ENCODE results near the gene PAX2.

Gene PAX2

GRCh38 chr10:100869399-100869798, 124.0 kb downstream of the PAX2 start:
- H3F3A ChIP-seq (ENCODE audit: insufficient read depth, low read length), result no peaks in the 10 kb centered on the region
- no peak overlapping the region for H3K4me2 ChIP-seq (ENCODE audit: low read depth, low read length)
- no peak for TF ChIP-seq EZH2 (optimal IDR thresholded peaks at IDR 0.05; ENCODE audit: low read depth, low read length)
- TF ChIP-seq CTCF (IDR thresholded peaks at IDR 0.05; ENCODE audit: low read length), result no peak
- TF ChIP-seq EZH2phosphoT487 (IDR thresholded peaks at IDR 0.05; ENCODE audit: low read length), result no peak
- no peaks in the 10 kb centered on the region for H3K79me2 ChIP-seq (ENCODE audit: low read length)
- DNase-seq, result no peak
- H3K27ac ChIP-seq (ENCODE audit: low read length), result no peak overlapping the region
- no peak overlapping the region for H3K9ac ChIP-seq (ENCODE audit: low read length)
- no peaks in the 10 kb centered on the region for H3K36me3 ChIP-seq (replicated peaks; ENCODE audit: insufficient read depth, low read length)
- no peaks in the 10 kb centered on the region for H3K4me1 ChIP-seq (ENCODE audit: low read length)
- no peaks in the 10 kb centered on the region for H3K9me3 ChIP-seq (replicated peaks; ENCODE audit: insufficient read depth, low read length)
- H3K9me2 ChIP-seq (replicated peaks; ENCODE audit: insufficient read depth, low read length), result no peaks in the 10 kb centered on the region
- no peaks in the 10 kb centered on the region for H4K20me1 ChIP-seq (ENCODE audit: insufficient read depth, low read length)
- H3K4me3 ChIP-seq (ENCODE audit: low read length), result no peak overlapping the region
- H3K27me3 ChIP-seq (replicated peaks; ENCODE audit: insufficient read depth, low read length), result peaks cover 54% of the 10 kb centered on the region
- H2AFZ ChIP-seq (ENCODE audit: low read length), result no peak overlapping the region

DNA sequence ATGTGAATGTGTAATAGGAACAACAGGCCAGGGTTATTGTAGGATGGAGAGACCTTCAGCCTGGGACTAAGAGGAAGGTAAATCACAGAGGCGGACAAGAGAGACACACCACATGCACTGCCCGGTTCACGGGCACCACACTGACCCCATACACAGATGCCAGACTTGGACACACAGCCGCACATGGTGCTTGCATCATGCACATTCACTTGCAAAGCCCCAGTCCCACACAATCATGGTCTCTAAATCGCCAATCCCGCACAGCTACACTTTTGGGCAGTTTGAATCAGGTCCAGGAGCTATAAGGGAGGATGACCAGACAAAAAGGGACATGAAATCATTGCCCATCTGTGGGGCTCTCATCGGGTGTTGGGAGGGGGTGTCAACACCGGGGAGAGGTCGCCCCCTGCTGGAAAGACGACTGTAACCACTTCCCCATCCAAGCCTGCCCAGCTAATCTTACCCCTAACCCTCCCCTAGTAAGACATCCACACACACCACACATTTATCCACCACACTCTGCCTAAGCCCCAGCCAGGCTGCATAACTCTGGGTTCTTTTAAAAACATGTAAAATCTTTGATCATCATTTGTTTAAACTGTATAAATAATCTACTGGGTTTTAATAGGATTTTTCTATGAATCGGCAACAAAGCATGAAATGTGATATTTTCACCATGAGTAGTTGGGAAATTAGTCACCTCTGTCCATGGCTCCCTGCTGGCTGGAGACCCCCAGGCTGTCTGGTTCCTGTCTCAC, 126.8 kb downstream of the PAX2 start:
- peaks cover 49% of the 10 kb centered on the region for H3K27me3 ChIP-seq (replicated peaks; ENCODE audit: insufficient read depth, low read length)
- no peaks in the 10 kb centered on the region for H3K9me2 ChIP-seq (replicated peaks; ENCODE audit: insufficient read depth, low read length)
- no peak overlapping the region for H3K9ac ChIP-seq (ENCODE audit: low read length)
- no peaks in the 10 kb centered on the region for H4K20me1 ChIP-seq (ENCODE audit: insufficient read depth, low read length)
- H3K4me2 ChIP-seq (ENCODE audit: low read depth, low read length), result no peak overlapping the region
- H3K9me3 ChIP-seq (replicated peaks; ENCODE audit: insufficient read depth, low read length), result no peaks in the 10 kb centered on the region
- H3K4me1 ChIP-seq (ENCODE audit: low read length), result no peaks in the 10 kb centered on the region
- H3K4me3 ChIP-seq (ENCODE audit: low read length), result no peak overlapping the region
- H3K79me2 ChIP-seq (ENCODE audit: low read length), result no peaks in the 10 kb centered on the region
- no peak overlapping the region for H3K27ac ChIP-seq (ENCODE audit: low read length)
- DNase-seq, result peak; percentile 30
- TF ChIP-seq CTCF (IDR thresholded peaks at IDR 0.05; ENCODE audit: low read length) (peak; percentile 72), EZH2 (optimal IDR thresholded peaks at IDR 0.05; ENCODE audit: low read depth, low read length) (no peak), EZH2phosphoT487 (IDR thresholded peaks at IDR 0.05; ENCODE audit: low read length) (no peak)
- no peak overlapping the region for H2AFZ ChIP-seq (ENCODE audit: low read length)
- H3K36me3 ChIP-seq (replicated peaks; ENCODE audit: insufficient read depth, low read length), result no peaks in the 10 kb centered on the region
- H3F3A ChIP-seq (ENCODE audit: insufficient read depth, low read length), result no peaks in the 10 kb centered on the region

DNA sequence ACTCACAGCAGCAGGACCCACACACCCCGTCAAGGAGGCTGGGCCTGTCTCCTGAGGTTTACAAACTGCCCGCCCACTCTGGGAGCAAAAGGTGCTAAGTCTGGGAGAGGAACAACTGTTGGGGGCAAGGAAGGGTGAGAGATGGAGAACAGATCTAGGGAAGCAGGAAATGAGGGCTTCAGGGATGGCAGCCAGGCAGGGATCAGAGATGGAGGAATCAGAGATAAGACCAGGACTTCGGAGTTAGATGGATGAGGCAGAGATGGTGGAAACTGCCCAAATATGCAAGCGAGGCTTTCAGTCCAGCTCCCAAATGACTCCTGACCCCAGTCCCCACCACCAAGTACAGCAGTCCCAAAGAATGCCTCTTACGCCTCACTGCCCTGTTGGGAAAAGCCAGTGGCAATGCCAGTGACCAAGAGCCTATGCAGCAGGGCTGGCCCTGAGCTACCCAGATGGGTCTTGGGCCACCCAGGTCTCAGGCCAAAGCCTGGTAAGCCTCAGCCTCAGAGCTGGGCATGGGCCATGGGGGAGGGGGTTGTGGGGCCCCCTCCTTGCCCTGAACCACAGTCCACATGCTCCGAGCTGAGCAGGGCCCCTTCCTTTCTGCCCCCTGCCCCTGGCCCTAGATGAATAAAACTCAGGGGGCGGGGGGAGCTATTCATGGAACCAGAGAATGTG, 127.9 kb downstream of the PAX2 start:
- no peaks in the 10 kb centered on the region for H3K9me3 ChIP-seq (replicated peaks; ENCODE audit: insufficient read depth, low read length)
- H3K9me2 ChIP-seq (replicated peaks; ENCODE audit: insufficient read depth, low read length), result no peaks in the 10 kb centered on the region
- no peaks in the 10 kb centered on the region for H3K36me3 ChIP-seq (replicated peaks; ENCODE audit: insufficient read depth, low read length)
- H3K27ac ChIP-seq (ENCODE audit: low read length), result no peak overlapping the region
- H3K4me1 ChIP-seq (ENCODE audit: low read length), result no peaks in the 10 kb centered on the region
- no peak for DNase-seq
- peaks cover 51% of the 10 kb centered on the region for H3K27me3 ChIP-seq (replicated peaks; ENCODE audit: insufficient read depth, low read length)
- H3F3A ChIP-seq (ENCODE audit: insufficient read depth, low read length), result no peaks in the 10 kb centered on the region
- H2AFZ ChIP-seq (ENCODE audit: low read length), result no peak overlapping the region
- TF ChIP-seq CTCF (IDR thresholded peaks at IDR 0.05; ENCODE audit: low read length), result no peak
- TF ChIP-seq EZH2phosphoT487 (IDR thresholded peaks at IDR 0.05; ENCODE audit: low read length), result no peak
- no peak for TF ChIP-seq EZH2 (optimal IDR thresholded peaks at IDR 0.05; ENCODE audit: low read depth, low read length)
- no peak overlapping the region for H3K9ac ChIP-seq (ENCODE audit: low read length)
- H3K4me2 ChIP-seq (ENCODE audit: low read depth, low read length), result no peak overlapping the region
- no peaks in the 10 kb centered on the region for H4K20me1 ChIP-seq (ENCODE audit: insufficient read depth, low read length)
- H3K79me2 ChIP-seq (ENCODE audit: low read length), result no peaks in the 10 kb centered on the region
- no peak overlapping the region for H3K4me3 ChIP-seq (ENCODE audit: low read length)
